Stimulated activated CD8-positive, alpha-beta memory T cell treated with anti-CD3 and anti-CD28 coated beads, Interleukin-4, amount 100 ng/mL, for 1 hour (primary cell): ENCODE measurements around the gene CTDP1.
"Not testable (repeated sequence)": the region's sequence is repeated elsewhere in the genome, so short reads cannot be mapped to it uniquely, and the experiment has no call there.

Experiments
- DNase-seq, 2 donors: peaks; one replicate each; pipeline ENCODE4 v3.0.0-alpha.2; 2020; ENCODE audit warnings: low read depth in 2 of 2, low spot score in 1 of 2

The CTDP1 gene

DNA sequence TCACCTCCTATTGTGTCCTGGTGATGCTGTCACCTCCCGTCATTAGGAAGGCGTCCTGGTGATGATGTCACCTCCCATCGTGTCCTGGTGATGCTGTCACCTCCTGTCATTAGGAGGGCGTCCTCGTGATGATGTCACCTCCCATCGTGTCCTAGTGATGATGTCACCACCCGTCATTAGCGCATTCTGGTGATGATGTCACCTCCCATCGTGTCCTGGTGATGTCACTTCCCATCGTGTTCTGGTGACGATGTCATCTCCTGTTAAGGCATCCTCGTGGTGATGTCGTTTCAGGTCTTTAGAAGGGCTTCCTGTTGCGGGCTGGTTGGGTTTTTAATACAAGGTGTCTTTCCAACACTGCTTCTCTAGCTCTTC, 40.7 kb downstream of the CTDP1 start:
- DNase-seq: no peak

- no peak for DNase-seq
Measured at GRCh38 chr18:79723036-79723435, 43.4 kb downstream of the CTDP1 start.

GRCh38 chr18:79723628-79724027, 44.0 kb downstream of the CTDP1 start:
- DNase-seq: no peak

DNA sequence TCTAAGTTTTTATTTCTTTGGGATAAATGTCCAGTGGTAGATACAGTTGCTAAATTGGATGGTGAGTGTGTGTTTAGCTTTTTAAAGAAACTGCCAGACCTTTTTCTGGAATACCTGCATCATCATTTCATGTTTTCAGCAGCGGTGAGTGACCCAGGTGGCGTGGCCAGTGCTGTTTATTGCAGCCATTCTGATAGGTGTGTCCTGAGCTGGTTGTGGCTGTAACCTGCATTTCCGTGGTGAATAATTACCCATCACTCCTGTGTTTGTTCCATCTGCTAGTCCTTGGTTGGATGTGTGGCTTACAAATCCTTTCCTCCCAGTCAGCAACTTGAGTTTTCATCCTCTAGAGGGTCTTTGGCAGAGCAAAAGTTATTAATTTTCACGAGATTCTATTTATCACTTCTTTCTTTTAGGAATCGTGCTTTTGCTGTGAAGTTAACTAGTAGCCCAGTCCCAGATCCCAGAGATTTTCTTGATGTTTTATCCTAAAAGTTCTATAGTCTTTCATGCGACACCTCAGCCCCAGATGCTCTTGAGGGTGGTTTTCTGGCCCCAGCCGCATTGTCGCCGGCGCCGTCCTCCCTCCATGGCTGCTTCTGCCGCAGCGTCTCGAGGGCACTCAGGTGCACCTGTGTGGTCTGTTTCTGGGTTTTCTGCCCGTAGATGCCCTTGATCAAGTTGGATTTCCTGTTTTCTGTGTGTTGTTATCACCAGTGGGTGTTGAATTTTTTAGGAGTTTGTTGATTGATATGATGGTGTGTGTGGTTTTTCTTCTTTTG, 44.9 kb downstream of the CTDP1 start:
- no peak for DNase-seq

DNA sequence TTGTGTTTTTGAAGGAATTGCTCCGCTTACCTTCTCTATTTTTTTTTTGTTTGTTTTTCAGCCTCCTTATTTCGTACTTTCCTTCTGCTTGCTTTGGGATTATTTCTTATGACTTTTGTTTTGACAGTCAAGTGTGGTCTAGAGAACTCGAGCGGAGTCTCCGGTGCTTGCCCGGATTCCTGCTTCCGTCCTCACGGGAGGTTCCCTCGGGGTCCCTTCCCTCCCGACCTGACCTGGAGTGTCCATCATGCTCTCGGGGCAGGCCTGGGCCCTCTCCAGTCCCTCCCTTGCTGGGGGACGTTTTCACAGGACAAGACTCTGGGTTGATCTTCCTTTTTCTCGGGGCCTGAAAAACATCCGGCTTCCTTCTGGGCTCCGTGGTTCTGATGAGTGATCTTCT, 45.9 kb downstream of the CTDP1 start:
- no peak for DNase-seq

- no peak for DNase-seq
Measured at GRCh38 chr18:79726721-79727120, 47.1 kb downstream of the CTDP1 start.

GRCh38 chr18:79727211-79727610, 47.6 kb downstream of the CTDP1 start:
- no peak for DNase-seq

DNA sequence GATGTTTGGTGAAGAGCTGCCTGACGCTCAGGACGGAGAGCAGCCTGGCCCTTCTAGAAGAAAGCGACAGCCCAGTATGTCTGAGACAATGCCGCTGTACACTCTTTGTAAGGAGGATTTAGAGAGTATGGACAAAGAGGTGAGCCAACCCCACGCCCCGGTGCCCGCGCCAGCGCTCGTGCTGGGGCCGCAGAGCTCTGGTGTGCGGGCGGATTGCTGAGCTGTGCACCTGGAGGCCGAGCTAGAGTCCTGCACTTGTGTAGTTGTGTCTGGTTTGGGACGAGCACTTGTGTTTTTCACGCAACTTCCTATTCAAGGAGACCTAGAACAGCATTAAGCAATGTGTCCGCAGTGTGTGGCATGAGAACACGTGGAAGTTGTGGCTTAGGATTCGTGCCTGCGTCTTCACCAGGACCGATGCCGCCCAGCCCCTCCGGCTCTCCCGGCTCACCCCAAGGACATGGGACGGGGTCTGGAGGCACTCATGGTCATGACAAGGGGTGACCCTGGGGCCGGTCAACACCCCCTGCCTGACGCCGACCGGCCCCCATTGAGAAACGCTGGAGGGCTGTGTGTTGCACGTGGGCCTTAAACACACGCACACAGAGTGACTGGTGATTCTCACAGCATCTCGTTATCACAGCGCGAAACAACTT, 49.5 kb downstream of the CTDP1 start:
- DNase-seq: no peak

GRCh38 chr18:79729611-79730010, 50.0 kb downstream of the CTDP1 start:
- no peak for DNase-seq

DNA sequence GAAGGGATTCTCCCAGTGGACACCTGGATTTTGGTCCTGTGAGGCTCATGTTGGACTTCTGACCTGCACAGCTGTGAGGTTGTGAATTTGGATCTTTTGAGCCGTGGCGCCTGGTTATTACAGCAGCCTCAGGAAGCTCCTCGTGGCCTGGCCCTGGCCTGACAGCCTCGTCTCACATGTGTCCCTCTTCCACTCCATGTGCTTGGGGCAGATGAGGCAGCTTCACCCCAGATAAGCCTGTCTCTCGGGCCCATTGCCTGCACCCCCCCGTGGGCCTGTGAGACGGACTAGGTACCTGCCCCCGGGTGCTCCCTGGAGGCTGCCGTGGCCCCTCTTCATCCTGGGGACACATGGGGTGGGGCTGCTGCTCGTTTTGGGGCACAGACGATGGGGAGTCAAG, 51.2 kb downstream of the CTDP1 start:
- no peak for DNase-seq

DNA sequence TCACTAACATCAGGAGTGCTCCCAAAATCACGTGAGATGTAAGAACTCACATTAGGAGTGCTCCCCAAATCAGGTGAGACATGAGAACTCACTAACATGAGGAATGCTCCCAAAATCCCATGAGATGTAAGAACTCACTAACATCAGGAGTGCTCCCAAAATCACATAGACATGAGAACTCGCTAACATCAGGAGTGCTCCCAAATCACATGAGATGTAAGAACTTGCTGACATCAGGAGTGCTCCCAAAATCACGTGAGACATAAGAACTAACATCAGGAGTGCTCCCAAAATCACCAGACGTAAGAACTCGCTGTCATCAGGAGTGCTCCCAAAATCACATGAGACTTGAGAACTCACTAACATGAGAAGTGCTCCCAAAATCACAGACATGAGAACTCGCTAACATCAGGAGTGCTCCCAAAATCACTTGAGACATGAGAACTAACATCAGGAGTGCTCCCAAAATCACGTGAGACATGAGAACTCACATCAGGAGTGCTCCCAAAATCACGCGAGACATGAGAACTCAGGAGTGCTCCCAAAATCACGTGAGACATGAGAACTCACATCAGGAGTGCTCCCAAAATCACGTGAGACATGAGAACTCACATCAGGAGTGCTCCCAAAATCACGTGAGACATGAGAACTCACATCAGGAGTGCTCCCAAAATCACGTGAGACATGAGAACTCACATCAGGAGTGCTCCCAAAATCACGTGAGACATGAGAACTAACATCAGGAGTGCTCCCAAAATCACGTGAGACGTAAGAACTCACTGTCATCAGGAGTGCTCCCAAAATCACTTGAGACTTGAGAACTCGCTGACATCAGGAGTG, 52.5 kb downstream of the CTDP1 start:
- DNase-seq: not testable (repeated sequence)

DNA sequence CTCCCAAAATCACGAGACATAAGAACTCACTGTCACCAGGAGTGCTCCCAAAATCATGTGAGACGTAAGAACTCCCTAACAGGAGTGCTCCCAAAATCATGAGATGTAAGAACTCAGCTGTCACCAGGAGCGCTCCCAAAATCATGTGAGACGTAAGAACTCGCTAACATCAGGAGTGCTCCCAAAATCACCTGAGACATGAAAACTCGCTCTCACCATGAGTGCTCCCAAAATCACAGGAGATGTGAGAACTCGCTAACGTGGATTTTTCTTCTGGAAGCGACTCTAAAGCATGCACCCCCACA, 53.1 kb downstream of the CTDP1 start:
- no peak for DNase-seq

- no peak for DNase-seq
Measured at GRCh38 chr18:79733135-79733701, 53.6 kb downstream of the CTDP1 start.

DNA sequence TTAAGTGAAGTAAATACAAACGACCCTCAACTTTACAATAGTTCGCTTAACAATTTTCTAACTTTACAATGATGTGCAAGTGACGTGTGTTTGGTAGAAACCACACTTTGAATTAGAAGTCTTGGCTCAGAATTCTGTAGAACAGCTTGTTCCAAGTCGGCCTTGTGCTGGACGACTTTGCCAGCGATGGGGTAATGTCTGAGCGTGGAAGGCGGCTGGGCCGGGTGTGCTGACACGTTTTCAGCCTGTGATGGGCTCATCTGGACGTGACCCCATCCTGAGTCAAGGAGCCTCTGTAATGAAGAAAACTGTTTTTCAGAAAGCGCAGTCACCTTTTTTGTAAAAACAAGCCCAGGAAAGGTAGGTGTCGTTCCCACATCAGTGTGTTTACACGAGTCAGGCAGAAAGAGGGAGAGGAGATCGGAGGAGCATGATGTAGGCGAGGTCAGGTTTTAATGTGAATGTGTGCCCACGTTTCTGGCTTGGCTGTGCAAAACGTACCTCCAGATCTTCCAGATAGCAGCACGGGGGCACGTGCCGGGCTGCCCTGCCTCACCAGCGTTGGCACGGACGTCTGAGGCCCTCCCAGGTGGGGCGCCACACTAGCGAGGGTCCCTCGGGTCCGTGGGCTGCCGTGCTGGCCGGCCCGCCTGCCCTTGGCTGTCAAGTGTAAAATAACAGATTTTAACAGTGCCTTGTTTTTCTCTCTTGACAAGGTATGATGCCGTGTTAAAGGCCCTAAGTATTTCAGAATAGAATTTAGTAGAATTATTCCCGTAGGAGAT, 54.6 kb downstream of the CTDP1 start:
- no peak for DNase-seq

GRCh38 chr18:79735071-79735980, 55.7 kb downstream of the CTDP1 start:
- DNase-seq: no peak

GRCh38 chr18:79736230-79736629, 56.6 kb downstream of the CTDP1 start:
- no peak for DNase-seq

- no peak for DNase-seq
Measured at GRCh38 chr18:79736846-79737245, 57.2 kb downstream of the CTDP1 start.

DNA sequence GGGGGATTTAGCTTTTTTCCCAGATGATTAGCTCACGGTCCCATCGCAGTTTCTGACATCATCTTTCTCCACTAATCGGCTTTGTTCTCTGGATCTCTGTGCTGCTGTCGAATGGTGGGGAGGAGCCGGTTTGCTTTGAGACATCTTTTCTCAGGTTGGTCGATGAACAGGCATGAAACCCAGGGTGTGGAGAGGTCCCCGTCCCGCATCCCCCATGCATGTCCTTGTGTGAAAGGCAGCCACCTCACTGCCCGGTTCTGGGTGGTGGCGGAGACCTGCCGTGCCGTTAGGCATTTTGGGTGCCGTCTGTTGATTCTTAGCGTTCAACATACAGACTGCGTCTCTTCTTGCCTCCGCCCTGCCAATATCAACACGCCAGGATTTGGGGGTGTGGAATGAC, 57.8 kb downstream of the CTDP1 start:
- no peak for DNase-seq

DNA sequence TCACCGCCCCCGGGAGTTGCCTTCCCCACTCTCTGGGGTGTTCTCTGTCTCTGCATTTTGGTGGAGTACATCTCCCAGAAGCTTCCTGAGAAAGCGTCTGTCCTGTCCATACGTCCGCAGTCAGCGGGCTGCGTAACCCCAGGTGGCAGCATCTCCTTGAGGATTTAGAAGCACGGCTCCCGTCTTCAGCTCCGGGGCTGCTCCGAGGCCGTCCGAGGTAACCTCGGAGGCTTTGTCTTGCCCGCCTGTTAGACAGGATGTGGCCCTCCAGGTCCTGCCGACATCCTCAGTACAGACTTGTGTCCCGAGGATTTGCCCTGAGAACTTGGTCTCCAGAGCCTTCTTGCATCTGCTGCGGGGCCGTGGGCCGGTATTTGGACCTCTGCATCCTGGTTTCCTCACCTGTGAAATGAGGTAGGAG, 58.4 kb downstream of the CTDP1 start:
- no peak for DNase-seq
